Thyroid gland (tissue), 4 donors: ENCODE results near the gene GEMIN4.

Experiments used
- CTCF ChIP-seq, 6 experiments: fragments of 200-600 bp in 3 of 6; fragments of 450-650 bp in 3 of 6; sonication (generic) in 3 of 6; IDR thresholded peaks; one replicate each; pipeline ENCODE4 v1.5.1; 2016 to 2019; ENCODE audit warnings: antibody characterized with exemption in 6 of 6, mild to moderate bottlenecking in 2 of 6, inconsistent platforms in 1 of 6, moderate library complexity in 1 of 6
- POLR2A ChIP-seq, 2 donors: fragments of 450-650 bp; IDR thresholded peaks; one replicate each; pipeline ENCODE4 v1.6.1; 2017; ENCODE audit warnings: antibody characterized with exemption in 2 of 2, mild to moderate bottlenecking in 2 of 2, moderate library complexity in 1 of 2

- no peak for TF ChIP-seq CTCF (IDR thresholded peaks at IDR 0.05)
- TF ChIP-seq POLR2A (IDR thresholded peaks at IDR 0.05): no peak
These were observed 32.1 kb upstream of the GEMIN4 start for GRCh38 chr17:784143-784542.
